IMR-90 (cell line): ENCODE results near the gene TNFRSF17.

Experiments used
- BHLHE40 ChIP-seq: fragments of 150-350 bp; IDR thresholded peaks from 2 replicates; pipeline ENCODE4 v1.6.1; 2016; ENCODE audit warnings: mild to moderate bottlenecking, low read depth, low read length
- CEBPB ChIP-seq: IDR thresholded peaks from 2 replicates; pipeline ENCODE4 v1.6.1; 2012; ENCODE audit warnings: low read depth, low read length, improper control_type of control experiment
- CTCF ChIP-seq: conservative IDR thresholded peaks from 2 replicates; pipeline ENCODE4 v1.5.1; 2012; ENCODE audit warnings: mild to moderate bottlenecking, low read depth, low read length, improper control_type of control experiment
- FOS ChIP-seq: fragments of 150-350 bp; IDR thresholded peaks from 2 replicates; pipeline ENCODE4 v1.6.1; 2016; ENCODE audit warnings: low read depth, low read length
- MAFK ChIP-seq: IDR thresholded peaks from 2 replicates; pipeline ENCODE4 v1.6.1; 2012; ENCODE audit warnings: low read depth, low read length, improper control_type of control experiment
- MXI1 ChIP-seq: IDR thresholded peaks from 2 replicates; pipeline ENCODE4 v1.6.1; 2012; ENCODE audit warnings: low read depth, mild to moderate bottlenecking, low read length, moderate library complexity, borderline replicate concordance
- POLR2A ChIP-seq: IDR thresholded peaks from 2 replicates; pipeline ENCODE4 v1.6.1; 2012; ENCODE audit warnings: mild to moderate bottlenecking, low read depth, low read length
- RCOR1 ChIP-seq: IDR thresholded peaks from 2 replicates; pipeline ENCODE4 v1.6.1; 2012; ENCODE audit warnings: mild to moderate bottlenecking, low read length, improper control_type of control experiment; ENCODE audit not compliant: insufficient replicate concordance
- RFX5 ChIP-seq: IDR thresholded peaks from 2 replicates; pipeline ENCODE4 v1.8.0; 2012; ENCODE audit warnings: low read depth, mild to moderate bottlenecking, low read length, moderate library complexity
- SMC3 ChIP-seq: fragments of 150-350 bp; IDR thresholded peaks from 2 replicates; pipeline ENCODE4 v1.6.1; 2016; ENCODE audit warnings: low read depth, mild to moderate bottlenecking, antibody characterized with exemption, low read length, moderate library complexity
- USF2 ChIP-seq: fragments of 150-350 bp; IDR thresholded peaks from 2 replicates; pipeline ENCODE4 v1.6.1; 2017; ENCODE audit warnings: mild to moderate bottlenecking, antibody characterized with exemption, low read length, low read depth

GRCh38 chr16:12006637-12007036 lies 41.6 kb downstream of the TNFRSF17 start:
- TF ChIP-seq SMC3 (no peak), CTCF (no peak), USF2 (no peak), POLR2A (no peak), FOS (no peak), MAFK (no peak), RFX5 (no peak), CEBPB (no peak), BHLHE40 (no peak), MXI1 (no peak), RCOR1 (no peak)
